Measurements from ENCODE around the gene HDAC7.

Gene HDAC7

DNA sequence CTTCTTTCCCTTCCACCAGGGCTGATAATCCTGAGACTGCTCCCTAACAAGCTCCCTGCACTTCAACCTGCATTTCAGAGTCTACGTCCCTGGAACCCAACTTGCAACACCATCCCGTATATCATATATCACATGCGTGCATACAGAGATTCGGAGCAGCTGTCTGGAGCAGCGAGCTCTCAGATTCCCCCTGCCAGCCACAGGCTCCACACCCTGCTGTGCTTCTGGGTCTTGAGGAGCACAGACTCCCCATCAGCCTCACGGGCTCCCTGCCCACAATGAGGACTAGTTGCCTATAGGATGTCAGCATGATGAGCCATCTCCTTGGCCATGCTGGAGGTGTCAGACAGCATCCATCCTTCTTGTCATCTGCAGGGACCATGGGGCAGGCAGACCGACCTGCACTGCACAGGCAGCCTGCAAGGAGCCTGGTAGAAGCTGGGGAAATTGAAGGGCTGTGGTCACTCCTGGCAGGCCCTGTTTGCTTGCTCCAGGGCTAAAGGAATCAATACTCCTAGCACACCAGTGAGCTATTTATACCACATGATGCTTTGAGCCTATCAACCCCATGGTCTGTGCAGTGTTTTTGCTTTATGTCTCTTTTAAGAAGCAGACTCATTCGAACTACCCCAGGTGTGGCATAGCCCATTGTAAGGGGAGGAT, 19.6 kb upstream of the HDAC7 start:
- H3K27me3 ChIP-seq (ENCODE audit: control insufficient read depth in 1 of 2, insufficient read depth in 2 of 2, low read length in 2 of 2) = no peaks in the 10 kb centered on the region
- no peak overlapping the region for H3K4me3 ChIP-seq (ENCODE audit: low read depth in 1 of 2, low read length in 2 of 2)
- H3K36me3 ChIP-seq (ENCODE audit: control insufficient read depth in 1 of 2, insufficient read depth in 2 of 2, low read length in 2 of 2) = peaks cover 0 to 12% of the 10 kb centered on the region in 2 donors
- H3K9me3 ChIP-seq (ENCODE audit: control insufficient read depth in 1 of 2, low read length in 2 of 2) = no peaks in the 10 kb centered on the region
- no peak overlapping the region for H3K27ac ChIP-seq (ENCODE audit: low read depth, low read length)
- H3K4me1 ChIP-seq (ENCODE audit: control insufficient read depth in 1 of 2, insufficient read depth in 2 of 2, low read length in 2 of 2) = peaks cover 4 to 6% of the 10 kb centered on the region in 2 donors
- no peak overlapping the region for H3K9ac ChIP-seq (ENCODE audit: low read depth in 1 of 2, low read length in 2 of 2)

DNA sequence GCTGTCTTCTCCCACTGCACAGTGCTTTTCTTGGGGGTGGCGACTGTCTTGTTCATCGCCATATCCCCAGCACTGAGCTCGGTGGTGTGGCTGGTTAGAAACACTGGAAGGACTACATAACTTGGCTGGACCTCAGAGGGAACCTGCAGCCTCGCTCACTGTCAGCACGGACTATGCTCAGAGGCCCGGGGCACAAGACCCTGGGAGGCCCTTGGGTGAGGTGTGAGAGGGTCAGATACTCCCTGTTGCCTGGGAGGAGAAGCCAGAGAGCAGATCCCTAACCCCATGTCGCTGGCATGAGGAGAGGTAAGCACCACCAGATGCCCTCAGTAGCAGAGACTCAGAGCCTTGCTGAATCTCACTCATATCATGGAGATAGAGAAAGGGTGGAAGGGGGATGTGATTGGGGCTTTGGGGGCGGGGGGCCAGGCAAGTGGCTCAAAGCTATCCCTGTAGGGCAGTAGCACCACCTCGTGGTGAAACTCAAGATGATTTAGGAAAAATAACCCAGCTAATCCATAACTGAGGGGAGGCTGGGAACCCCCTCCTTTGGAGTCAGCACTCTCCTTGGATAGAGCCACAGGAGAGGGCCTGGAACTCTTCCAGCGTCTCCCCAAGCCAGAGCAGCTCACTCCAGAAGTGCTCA, 18.7 kb upstream of the HDAC7 start:
- Histone ChIP-seq H3K36me3 (ENCODE audit: control insufficient read depth in 1 of 2, insufficient read depth in 2 of 2, low read length in 2 of 2) (peaks cover 0 to 3% of the 10 kb centered on the region in 2 donors), H3K4me1 (ENCODE audit: control insufficient read depth in 1 of 2, insufficient read depth in 2 of 2, low read length in 2 of 2) (peaks cover 4 to 8% of the 10 kb centered on the region in 2 donors), H3K9ac (ENCODE audit: low read depth in 1 of 2, low read length in 2 of 2) (no peak overlapping the region), H3K4me3 (ENCODE audit: low read depth in 1 of 2, low read length in 2 of 2) (no peak overlapping the region), H3K27me3 (ENCODE audit: control insufficient read depth in 1 of 2, insufficient read depth in 2 of 2, low read length in 2 of 2) (no peaks in the 10 kb centered on the region), H3K27ac (ENCODE audit: low read depth, low read length) (no peak overlapping the region), H3K9me3 (ENCODE audit: control insufficient read depth in 1 of 2, low read length in 2 of 2) (no peaks in the 10 kb centered on the region)

DNA sequence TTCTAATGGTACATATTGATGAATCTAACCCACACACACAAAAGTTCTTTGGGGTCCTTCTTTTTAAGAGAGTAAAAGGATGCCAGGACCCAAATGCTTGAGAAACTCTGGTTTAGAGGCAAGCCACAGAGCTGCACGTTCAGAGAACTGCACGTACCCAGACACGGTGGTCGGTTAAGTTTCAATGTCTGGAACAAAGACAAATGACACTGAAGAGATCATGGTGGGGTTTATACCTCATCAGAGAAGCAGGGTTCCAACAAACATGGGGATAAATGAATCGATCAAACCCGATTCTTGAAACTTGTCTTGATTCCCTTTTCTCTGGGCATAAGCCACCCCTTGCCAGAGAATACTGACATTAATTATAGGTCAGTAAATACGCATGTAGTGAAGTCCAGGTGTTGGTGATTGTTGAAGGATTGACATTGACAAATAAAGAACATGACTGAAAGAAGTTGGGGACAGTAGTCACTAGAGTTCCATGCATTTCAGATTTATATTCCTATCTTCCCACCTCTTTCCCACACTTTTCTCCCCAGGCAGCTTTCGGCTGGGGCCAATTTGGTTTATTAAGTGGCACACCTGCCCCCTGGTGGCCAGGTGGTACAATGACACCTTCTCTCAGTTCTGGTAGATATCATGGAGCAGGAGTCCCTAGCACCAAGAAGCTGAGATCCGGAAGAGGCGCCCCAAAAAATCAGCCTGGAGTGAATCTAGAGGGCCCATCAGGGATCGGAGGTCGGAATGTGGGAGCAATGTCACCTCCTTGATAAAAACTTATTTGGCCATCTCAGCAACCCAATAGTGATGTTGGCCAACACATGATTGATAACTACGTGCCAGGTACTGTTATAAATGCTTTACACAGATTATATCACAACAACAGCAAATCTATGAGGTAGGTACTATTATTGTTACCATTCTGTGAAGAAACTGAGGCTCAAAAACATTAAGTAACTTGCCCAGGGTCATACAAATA, 17.8 kb upstream of the HDAC7 start:
- Histone ChIP-seq H3K4me1 (ENCODE audit: control insufficient read depth in 1 of 2, insufficient read depth in 2 of 2, low read length in 2 of 2) (peaks cover 4 to 9% of the 10 kb centered on the region in 2 donors), H3K27ac (ENCODE audit: low read depth, low read length) (no peak overlapping the region)

DNA sequence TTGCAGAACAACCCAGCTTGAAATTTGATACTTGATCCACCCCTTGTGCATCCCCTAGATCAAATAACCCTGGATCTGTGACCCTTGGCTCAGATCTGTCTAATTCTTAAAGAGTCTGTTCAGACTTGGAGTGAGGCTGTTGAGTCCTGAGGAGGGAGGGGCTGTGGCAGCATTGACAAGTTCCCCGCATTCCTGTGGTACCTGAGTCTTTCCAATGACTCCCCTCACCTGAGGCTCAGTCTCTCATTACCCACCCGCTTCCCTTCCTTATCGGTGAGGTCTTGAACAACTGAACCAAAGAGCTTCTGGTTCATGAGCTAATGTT, 16.1 kb upstream of the HDAC7 start:
- Histone ChIP-seq H3K9me3 (ENCODE audit: control insufficient read depth in 1 of 2, low read length in 2 of 2) (no peaks in the 10 kb centered on the region), H3K4me3 (ENCODE audit: low read depth in 1 of 2, low read length in 2 of 2) (no peak overlapping the region), H3K27me3 (ENCODE audit: control insufficient read depth in 1 of 2, insufficient read depth in 2 of 2, low read length in 2 of 2) (no peaks in the 10 kb centered on the region), H3K27ac (ENCODE audit: low read depth, low read length) (no peak overlapping the region), H3K4me1 (ENCODE audit: control insufficient read depth in 1 of 2, insufficient read depth in 2 of 2, low read length in 2 of 2) (peaks cover 4 to 9% of the 10 kb centered on the region in 2 donors), H3K36me3 (ENCODE audit: control insufficient read depth in 1 of 2, insufficient read depth in 2 of 2, low read length in 2 of 2) (no peaks in the 10 kb centered on the region), H3K9ac (ENCODE audit: low read depth in 1 of 2, low read length in 2 of 2) (no peak overlapping the region)

More for the DNA sequence above, 17.8 kb upstream of the HDAC7 start:
- Histone ChIP-seq H3K9ac (ENCODE audit: low read depth in 1 of 2, low read length in 2 of 2) (no peak overlapping the region), H3K27me3 (ENCODE audit: control insufficient read depth in 1 of 2, insufficient read depth in 2 of 2, low read length in 2 of 2) (no peaks in the 10 kb centered on the region), H3K36me3 (ENCODE audit: control insufficient read depth in 1 of 2, insufficient read depth in 2 of 2, low read length in 2 of 2) (no peaks in the 10 kb centered on the region), H3K9me3 (ENCODE audit: control insufficient read depth in 1 of 2, low read length in 2 of 2) (no peaks in the 10 kb centered on the region), H3K4me3 (ENCODE audit: low read depth in 1 of 2, low read length in 2 of 2) (no peak overlapping the region)

DNA sequence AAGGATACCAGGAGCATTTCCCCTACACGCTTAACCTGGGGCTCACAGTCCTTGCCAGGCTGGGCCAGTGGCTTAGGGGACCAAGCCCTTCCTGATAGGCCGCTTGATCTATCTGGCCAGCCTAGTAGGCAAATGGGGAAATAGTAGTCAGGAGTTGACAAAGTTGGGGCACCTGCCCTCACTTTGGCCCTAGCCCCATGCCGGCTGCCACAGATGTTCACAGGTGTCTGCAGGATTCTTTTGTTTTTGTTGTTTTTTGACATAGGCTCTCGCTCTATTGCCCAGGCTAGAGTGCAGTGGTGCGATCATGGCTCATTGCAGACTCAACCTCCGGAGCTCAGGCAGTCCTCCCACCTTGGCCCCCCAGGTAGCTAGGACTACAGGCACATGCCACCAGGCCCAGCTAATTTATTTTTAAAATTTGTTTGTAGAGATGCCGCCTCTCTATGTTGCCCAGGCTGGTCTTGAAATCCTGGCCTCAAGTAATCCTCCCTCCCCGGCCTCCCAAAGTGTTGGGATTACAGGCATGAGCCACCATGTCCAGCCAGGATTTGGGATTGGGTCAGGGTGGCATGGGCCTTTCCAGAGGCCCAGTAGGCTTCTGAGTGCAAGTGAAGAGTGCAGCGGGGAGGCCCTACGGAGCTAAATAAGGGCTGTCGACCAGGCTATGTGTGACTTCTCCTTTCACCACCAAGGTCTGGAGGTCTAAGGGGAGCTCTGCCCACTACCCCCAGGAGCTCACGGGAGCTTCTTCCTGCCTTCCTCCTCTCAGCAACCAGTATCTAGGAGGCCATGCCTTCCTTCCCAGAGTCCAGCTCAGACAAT, 15.5 kb upstream of the HDAC7 start:
- Histone ChIP-seq H3K36me3 (ENCODE audit: control insufficient read depth in 1 of 2, insufficient read depth in 2 of 2, low read length in 2 of 2) (no peaks in the 10 kb centered on the region), H3K27me3 (ENCODE audit: control insufficient read depth in 1 of 2, insufficient read depth in 2 of 2, low read length in 2 of 2) (no peaks in the 10 kb centered on the region), H3K27ac (ENCODE audit: low read depth, low read length) (no peak overlapping the region), H3K4me3 (ENCODE audit: low read depth in 1 of 2, low read length in 2 of 2) (no peak overlapping the region), H3K9me3 (ENCODE audit: control insufficient read depth in 1 of 2, low read length in 2 of 2) (no peaks in the 10 kb centered on the region), H3K4me1 (ENCODE audit: control insufficient read depth in 1 of 2, insufficient read depth in 2 of 2, low read length in 2 of 2) (peaks cover 4 to 9% of the 10 kb centered on the region in 2 donors), H3K9ac (ENCODE audit: low read depth in 1 of 2, low read length in 2 of 2) (no peak overlapping the region)

DNA sequence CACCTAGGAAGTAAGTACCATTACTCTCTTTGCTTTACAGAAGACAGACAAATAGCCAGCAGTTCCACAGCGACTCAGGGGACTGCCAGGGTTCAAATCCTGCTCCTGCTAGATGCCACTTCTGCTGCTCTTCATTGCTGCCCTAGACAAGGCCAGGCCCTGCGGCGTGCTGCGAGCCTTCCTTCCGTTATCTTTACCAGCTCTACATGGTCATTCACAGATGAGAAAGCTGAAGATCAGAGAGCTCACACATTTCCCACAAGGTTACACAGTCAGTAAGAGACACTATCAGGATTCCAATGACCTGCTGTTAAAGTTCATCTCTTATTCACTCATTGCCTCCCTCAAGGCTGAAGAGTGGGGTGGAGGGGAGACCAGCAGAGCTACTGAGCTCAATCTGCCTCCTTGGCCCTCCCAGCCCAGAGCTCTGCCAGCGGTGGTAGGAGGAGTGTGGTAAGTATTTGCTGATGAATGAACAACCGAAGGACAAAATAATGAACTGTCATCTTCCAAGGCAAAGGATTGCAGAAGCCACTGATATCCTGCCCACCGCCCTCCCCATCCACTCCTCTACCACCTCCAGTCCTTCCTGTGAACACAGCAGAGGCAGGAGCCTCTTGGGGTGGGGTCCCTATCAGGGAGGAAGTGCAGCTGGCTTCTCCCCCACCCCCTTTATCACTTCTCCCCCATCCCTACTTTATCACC, 14.6 kb upstream of the HDAC7 start:
- Histone ChIP-seq H3K36me3 (ENCODE audit: control insufficient read depth in 1 of 2, insufficient read depth in 2 of 2, low read length in 2 of 2) (no peaks in the 10 kb centered on the region), H3K4me3 (ENCODE audit: low read depth in 1 of 2, low read length in 2 of 2) (no peak overlapping the region), H3K9me3 (ENCODE audit: control insufficient read depth in 1 of 2, low read length in 2 of 2) (no peaks in the 10 kb centered on the region), H3K27me3 (ENCODE audit: control insufficient read depth in 1 of 2, insufficient read depth in 2 of 2, low read length in 2 of 2) (no peaks in the 10 kb centered on the region), H3K4me1 (ENCODE audit: control insufficient read depth in 1 of 2, insufficient read depth in 2 of 2, low read length in 2 of 2) (peaks cover 7 to 12% of the 10 kb centered on the region in 2 donors), H3K9ac (ENCODE audit: low read depth in 1 of 2, low read length in 2 of 2) (no peak overlapping the region), H3K27ac (ENCODE audit: low read depth, low read length) (no peak overlapping the region)

DNA sequence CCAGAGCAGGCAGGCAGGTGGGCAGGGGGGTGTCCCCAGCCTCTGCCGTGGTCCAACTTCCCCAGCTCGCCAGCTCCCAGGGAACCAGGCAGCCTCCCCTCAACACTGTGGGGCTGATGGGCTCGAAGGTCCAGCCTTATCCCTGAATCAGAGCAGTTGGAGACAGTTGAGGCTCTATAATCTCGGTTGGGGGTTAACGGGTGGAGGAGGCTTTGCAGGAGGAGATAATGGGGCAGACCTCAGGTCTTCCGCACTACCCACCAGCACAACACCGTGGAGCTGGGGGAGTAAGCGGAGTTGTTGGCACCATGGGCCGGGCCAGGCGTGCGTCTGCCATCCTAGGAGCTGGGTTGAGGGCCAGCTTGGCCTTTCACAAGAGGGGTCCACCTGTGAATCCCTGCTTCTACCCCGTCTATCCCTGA, 13.9 kb upstream of the HDAC7 start:
- no peak overlapping the region for H3K4me3 ChIP-seq (ENCODE audit: low read depth in 1 of 2, low read length in 2 of 2)
- H3K36me3 ChIP-seq (ENCODE audit: control insufficient read depth in 1 of 2, insufficient read depth in 2 of 2, low read length in 2 of 2) = no peaks in the 10 kb centered on the region
- peaks cover 12% of the 10 kb centered on the region in 2 donors for H3K4me1 ChIP-seq (ENCODE audit: control insufficient read depth in 1 of 2, insufficient read depth in 2 of 2, low read length in 2 of 2)
- H3K9ac ChIP-seq (ENCODE audit: low read depth in 1 of 2, low read length in 2 of 2) = no peak overlapping the region
- H3K27me3 ChIP-seq (ENCODE audit: control insufficient read depth in 1 of 2, insufficient read depth in 2 of 2, low read length in 2 of 2) = no peaks in the 10 kb centered on the region
- no peak overlapping the region for H3K27ac ChIP-seq (ENCODE audit: low read depth, low read length)
- no peaks in the 10 kb centered on the region for H3K9me3 ChIP-seq (ENCODE audit: control insufficient read depth in 1 of 2, low read length in 2 of 2)

DNA sequence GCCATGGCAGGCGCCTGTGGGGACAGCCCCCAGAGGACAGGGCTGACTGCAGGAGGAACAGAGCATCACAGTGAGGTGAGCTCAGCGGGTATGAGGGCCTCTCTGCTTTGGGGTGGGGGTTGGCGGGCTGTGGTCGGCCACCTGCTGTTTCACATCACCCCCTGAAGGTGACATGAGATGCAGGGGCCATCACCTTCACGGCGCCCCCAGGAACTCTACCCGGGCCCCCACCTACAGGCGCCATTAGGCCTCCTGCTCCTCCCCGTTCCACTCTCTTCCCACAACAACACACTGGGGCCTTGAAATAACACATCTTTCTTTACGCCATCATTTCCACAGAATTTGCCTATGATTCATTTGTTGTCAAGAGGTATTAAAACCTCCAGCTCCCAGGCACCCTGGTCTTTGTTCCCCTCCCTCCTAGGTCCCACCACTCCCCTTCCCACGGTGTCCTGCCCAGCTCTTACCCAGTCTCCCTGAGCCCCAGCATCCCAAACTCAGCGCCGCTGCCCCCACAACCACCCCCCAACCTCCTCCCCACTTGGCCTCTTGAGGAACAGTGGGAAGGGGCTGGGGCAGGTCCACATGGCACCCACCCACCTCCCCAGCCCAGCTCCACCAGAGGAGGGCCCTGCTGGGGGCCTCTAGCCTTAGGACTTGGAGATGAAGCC, 12.7 kb upstream of the HDAC7 start:
- Histone ChIP-seq H3K4me3 (ENCODE audit: low read depth in 1 of 2, low read length in 2 of 2) (no peak overlapping the region), H3K36me3 (ENCODE audit: control insufficient read depth in 1 of 2, insufficient read depth in 2 of 2, low read length in 2 of 2) (no peaks in the 10 kb centered on the region), H3K27me3 (ENCODE audit: control insufficient read depth in 1 of 2, insufficient read depth in 2 of 2, low read length in 2 of 2) (no peaks in the 10 kb centered on the region), H3K9me3 (ENCODE audit: control insufficient read depth in 1 of 2, low read length in 2 of 2) (no peaks in the 10 kb centered on the region), H3K4me1 (ENCODE audit: control insufficient read depth in 1 of 2, insufficient read depth in 2 of 2, low read length in 2 of 2) (peaks cover 18% of the 10 kb centered on the region in 2 donors), H3K27ac (ENCODE audit: low read depth, low read length) (no peak overlapping the region), H3K9ac (ENCODE audit: low read depth in 1 of 2, low read length in 2 of 2) (no peak overlapping the region)

DNA sequence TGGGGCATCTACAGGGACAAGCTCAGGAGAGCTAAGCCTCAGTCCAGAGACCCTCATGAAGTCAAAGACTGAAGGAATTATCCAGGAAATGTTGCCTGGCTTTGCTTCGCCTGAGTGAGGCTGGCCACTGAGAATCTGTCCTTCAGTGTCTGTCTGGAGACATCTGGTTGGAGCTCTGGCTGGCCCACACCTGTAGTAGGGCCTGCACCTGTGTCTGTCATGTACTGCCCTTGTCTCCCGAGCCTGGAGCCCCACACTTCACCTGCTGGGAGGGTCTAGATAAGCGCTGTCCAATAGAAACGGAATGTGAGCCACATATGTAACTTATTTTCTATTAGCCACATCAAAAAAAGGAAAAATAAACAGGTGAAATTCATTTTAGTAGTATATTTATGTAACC, 9.9 kb upstream of the HDAC7 start:
- peaks cover 23 to 27% of the 10 kb centered on the region in 2 donors for H3K4me1 ChIP-seq (ENCODE audit: control insufficient read depth in 1 of 2, insufficient read depth in 2 of 2, low read length in 2 of 2)
- H3K9ac ChIP-seq (ENCODE audit: low read depth in 1 of 2, low read length in 2 of 2) = peak overlapping the region; percentile 14 to 40

More for the DNA sequence above, 9.9 kb upstream of the HDAC7 start:
- peak overlapping the region; percentile 61 for H3K27ac ChIP-seq (ENCODE audit: low read depth, low read length)
- H3K9me3 ChIP-seq (ENCODE audit: control insufficient read depth in 1 of 2, low read length in 2 of 2) = no peaks in the 10 kb centered on the region
- H3K27me3 ChIP-seq (ENCODE audit: control insufficient read depth in 1 of 2, insufficient read depth in 2 of 2, low read length in 2 of 2) = no peaks in the 10 kb centered on the region
- H3K4me3 ChIP-seq (ENCODE audit: low read depth in 1 of 2, low read length in 2 of 2) = peak overlapping the region; percentile 34 to 37
- H3K36me3 ChIP-seq (ENCODE audit: control insufficient read depth in 1 of 2, insufficient read depth in 2 of 2, low read length in 2 of 2) = no peaks in the 10 kb centered on the region

Measured in duodenal mucosa (tissue), 2 donors.